Measurements from ENCODE around the gene TTBK1.

Gene TTBK1

DNA sequence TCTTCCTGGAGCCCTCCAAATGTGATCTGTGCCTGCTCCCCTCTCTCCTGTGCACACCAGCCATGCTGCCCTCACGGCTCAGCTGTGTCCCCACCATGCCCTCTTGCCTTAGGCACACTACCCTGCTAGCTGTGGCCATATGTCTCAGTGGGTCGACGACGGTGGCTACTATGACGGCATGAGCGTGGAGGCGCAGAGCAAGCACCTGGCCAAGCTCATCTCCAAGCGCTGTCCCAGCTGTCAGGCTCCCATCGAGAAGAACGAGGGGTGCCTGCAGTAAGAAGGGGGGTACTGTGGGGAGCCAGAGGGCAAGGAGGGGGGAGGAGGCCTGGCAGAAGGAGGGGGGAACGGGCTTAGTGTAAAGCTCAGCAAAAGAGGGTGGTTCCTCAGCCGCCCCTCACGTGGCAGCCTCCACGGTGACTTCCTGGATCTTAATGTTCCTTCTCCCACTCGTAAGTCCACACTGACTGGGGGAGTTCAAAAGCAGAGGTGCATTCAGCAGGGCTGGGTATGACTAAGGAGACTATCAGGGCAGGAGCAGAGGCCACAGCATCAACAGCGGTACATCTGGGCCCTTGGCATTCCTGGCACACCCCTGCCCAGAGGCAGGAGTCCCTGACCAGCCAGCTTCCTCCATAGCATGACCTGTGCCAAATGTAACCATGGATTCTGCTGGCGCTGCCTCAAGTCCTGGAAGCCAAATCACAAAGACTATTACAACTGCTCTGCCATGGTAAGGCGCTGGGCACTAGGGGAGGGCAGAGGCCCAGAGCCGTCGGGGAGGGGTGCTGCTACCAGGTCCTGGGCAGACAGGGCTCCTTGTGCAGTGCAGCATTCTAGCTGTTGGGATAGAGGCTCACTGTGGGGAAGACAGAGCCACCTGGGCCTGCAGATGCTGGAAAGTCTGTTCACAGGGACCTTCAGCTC lies 22.0 kb upstream of the TTBK1 start:
- no peak overlapping the region for H3K4me3 ChIP-seq (ENCODE audit: low read length)
- TF ChIP-seq, protein P1, sequence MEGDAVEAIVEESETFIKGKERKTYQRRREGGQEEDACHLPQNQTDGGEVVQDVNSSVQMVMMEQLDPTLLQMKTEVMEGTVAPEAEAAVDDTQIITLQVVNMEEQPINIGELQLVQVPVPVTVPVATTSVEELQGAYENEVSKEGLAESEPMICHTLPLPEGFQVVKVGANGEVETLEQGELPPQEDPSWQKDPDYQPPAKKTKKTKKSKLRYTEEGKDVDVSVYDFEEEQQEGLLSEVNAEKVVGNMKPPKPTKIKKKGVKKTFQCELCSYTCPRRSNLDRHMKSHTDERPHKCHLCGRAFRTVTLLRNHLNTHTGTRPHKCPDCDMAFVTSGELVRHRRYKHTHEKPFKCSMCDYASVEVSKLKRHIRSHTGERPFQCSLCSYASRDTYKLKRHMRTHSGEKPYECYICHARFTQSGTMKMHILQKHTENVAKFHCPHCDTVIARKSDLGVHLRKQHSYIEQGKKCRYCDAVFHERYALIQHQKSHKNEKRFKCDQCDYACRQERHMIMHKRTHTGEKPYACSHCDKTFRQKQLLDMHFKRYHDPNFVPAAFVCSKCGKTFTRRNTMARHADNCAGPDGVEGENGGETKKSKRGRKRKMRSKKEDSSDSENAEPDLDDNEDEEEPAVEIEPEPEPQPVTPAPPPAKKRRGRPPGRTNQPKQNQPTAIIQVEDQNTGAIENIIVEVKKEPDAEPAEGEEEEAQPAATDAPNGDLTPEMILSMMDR (IDR thresholded peaks at IDR 0.05; ENCODE audit: insufficient read depth, low read depth, low read length, missing control alignments): no peak
- peak; percentile 15 for DNase-seq (ENCODE audit: low read depth)

DNA sequence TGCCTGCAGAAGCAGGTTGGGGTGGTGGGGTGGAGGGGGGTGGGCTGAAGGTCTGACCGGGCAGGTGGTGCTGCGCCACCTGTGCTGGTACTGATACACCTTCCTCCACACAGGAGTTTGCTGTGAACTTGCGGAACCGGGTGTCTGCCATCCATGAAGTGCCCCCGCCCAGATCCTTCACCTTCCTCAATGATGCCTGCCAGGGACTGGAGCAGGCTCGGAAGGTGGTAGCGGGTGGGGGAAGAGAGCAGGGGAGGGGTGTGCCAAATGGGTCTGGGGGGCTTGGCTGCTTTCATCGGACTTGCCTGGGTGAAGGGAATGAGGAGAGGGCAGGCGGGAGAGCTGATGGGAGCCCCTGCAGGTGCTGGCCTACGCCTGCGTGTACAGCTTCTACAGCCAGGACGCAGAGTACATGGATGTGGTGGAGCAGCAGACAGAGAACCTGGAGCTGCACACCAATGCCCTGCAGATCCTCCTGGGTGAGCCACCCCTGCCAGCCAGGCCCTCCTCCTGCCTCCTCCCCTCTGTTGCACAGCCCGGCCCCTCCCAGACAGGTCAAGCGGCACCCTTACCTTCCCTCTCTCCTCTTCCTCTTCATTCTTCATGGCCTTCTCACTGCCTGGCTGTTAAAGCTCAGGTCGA lies 20.7 kb upstream of the TTBK1 start:
- TF ChIP-seq, protein P1 (IDR thresholded peaks at IDR 0.05; ENCODE audit: insufficient read depth, low read depth, low read length, missing control alignments): no peak
- H3K4me3 ChIP-seq (ENCODE audit: low read length): no peak overlapping the region
- DNase-seq (ENCODE audit: low read depth): no peak

- TF ChIP-seq, protein P1 (IDR thresholded peaks at IDR 0.05; ENCODE audit: insufficient read depth, low read depth, low read length, missing control alignments): no peak
- no peak for DNase-seq (ENCODE audit: low read depth)
- no peak overlapping the region for H3K4me3 ChIP-seq (ENCODE audit: low read length)
Observed at GRCh38 chr6:43223175-43223574, 20.1 kb upstream of the TTBK1 start.

DNA sequence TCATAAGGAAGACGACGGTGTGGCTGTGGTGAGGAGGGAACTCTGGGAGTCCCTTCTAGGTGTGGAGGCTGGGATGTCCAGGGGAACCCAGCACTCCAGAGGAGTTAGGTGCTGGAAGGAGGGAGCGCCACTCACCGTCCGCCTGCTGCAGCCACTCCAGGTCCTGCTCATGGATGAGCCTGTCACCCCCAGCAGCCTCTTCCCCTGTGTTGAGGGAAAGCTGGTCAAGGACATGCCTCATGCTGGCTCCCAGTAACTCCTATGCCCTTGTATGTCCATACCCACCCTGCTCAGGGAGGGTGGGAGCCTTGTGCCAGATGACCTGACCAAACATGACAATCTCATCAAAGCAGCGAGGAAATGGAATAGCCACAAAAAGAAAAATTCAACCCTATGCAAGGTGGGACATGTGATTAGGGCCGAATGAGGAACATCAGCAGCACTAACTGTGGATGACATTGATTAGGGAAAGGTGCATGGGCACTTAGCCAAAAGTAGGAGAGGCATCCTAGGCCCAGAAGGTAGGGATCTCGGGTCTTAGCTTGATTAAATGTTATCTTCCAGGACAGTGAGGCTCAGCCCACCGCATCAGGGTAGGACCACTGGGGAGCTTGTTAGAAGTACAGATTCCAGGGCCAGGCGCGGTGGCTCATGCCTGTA lies 17.0 kb upstream of the TTBK1 start:
- TF ChIP-seq, protein P1 (IDR thresholded peaks at IDR 0.05; ENCODE audit: insufficient read depth, low read depth, low read length, missing control alignments): no peak
- no peak overlapping the region for H3K4me3 ChIP-seq (ENCODE audit: low read length)
- no peak for DNase-seq (ENCODE audit: low read depth)

- peak within 1 kb of the TSS; percentile 67 for H3K4me3 ChIP-seq (ENCODE audit: low read length)
- TF ChIP-seq, protein P1 (IDR thresholded peaks at IDR 0.05; ENCODE audit: insufficient read depth, low read depth, low read length, missing control alignments): peak; percentile 33
- DNase-seq (ENCODE audit: low read depth): peak; percentile 78
Observed at GRCh38 chr6:43228951-43229802, 14.1 kb upstream of the TTBK1 start, which contains the start of gene DNPH1. Gene DNPH1, minus strand, starts transcription at chr6:43229481. Its CDS starts 25 bp downstream, at chr6:43229456.

Data from epithelial cell of esophagus (primary cell).